HepG2 (cell line): ENCODE measurements around the gene CHML. TPM values are rescaled to one million over a fixed set of nuclear protein-coding genes. Genes with fewer than 3 reads are reported as not detected.
A peak's percentile ranks its signal among the peaks of the same experiment; 100 is the strongest.

Source experiments
- CBX2 ChIP-seq, 2 experiments: fragments of 200-600 bp in 1 of 2; sonication (generic); formaldehyde crosslinking in 1 of 2; IDR thresholded peaks; 2 replicates each; pipeline versions ENCODE4 v1.7.0 to v1.8.1; 2018 to 2022; ENCODE audit warnings: low read depth in 2 of 2, low read length in 1 of 2, mild to moderate bottlenecking in 1 of 2, missing genetic modification reagents in 1 of 2
- DNMT3B ChIP-seq: conservative IDR thresholded peaks from 2 replicates; pipeline ENCODE4 v1.6.1; 2016; ENCODE audit warnings: missing biosample characterization, control low read depth
- HMG20A ChIP-seq: IDR thresholded peaks from 2 replicates; pipeline ENCODE4 v1.6.1; 2016; ENCODE audit warnings: borderline replicate concordance
- HNF4A ChIP-seq: sonication (generic); formaldehyde crosslinking; IDR thresholded peaks from 2 replicates; pipeline ENCODE4 v1.4.0; 2020; ENCODE audit warnings: missing genetic modification reagents
- ISL2 ChIP-seq: sonication (generic); formaldehyde crosslinking; IDR thresholded peaks from 2 replicates; pipeline ENCODE4 v1.5.0; 2020; ENCODE audit warnings: missing genetic modification reagents
- ISX ChIP-seq: sonication (generic); formaldehyde crosslinking; conservative IDR thresholded peaks from 2 replicates; pipeline ENCODE4 v1.5.0; 2020; ENCODE audit warnings: missing genetic modification reagents
- KLF12 ChIP-seq: sonication (generic); formaldehyde crosslinking; IDR thresholded peaks from 2 replicates; pipeline ENCODE4 v1.4.0; 2020; ENCODE audit warnings: missing genetic modification reagents, borderline replicate concordance
- KMT2A ChIP-seq: sonication (generic); formaldehyde crosslinking; IDR thresholded peaks from 2 replicates; pipeline ENCODE4 v1.4.0; 2020; ENCODE audit warnings: missing genetic modification reagents
- NFE2L1 ChIP-seq: sonication (generic); formaldehyde crosslinking; IDR thresholded peaks from 2 replicates; pipeline ENCODE4 v1.4.0; 2020; ENCODE audit warnings: missing genetic modification reagents, mild to moderate bottlenecking, borderline replicate concordance
- SRY ChIP-seq: sonication (generic); formaldehyde crosslinking; IDR thresholded peaks from 2 replicates; pipeline ENCODE4 v1.8.0; 2022; ENCODE audit warnings: mild to moderate bottlenecking, missing genetic modification reagents
- STAT5B ChIP-seq: sonication (generic); formaldehyde crosslinking; IDR thresholded peaks from 2 replicates; pipeline ENCODE4 v1.4.0; 2020; ENCODE audit warnings: missing genetic modification reagents
- TAF15 ChIP-seq: fragments of 200-400 bp; formaldehyde crosslinking; IDR thresholded peaks from one replicate; pipeline ENCODE4 v1.6.1; 2018; ENCODE audit warnings: mild to moderate bottlenecking, low read depth, low read length; ENCODE audit not compliant: poor library complexity, severe bottlenecking
- ZNF121 ChIP-seq: sonication (generic); formaldehyde crosslinking; IDR thresholded peaks from 2 replicates; pipeline ENCODE4 v1.5.0; 2020; ENCODE audit warnings: mild to moderate bottlenecking, missing genetic modification reagents
- ZNF337 ChIP-seq: sonication (generic); formaldehyde crosslinking; IDR thresholded peaks from 2 replicates; pipeline ENCODE4 v1.5.1; 2020; ENCODE audit warnings: missing genetic modification reagents, low read depth, mild to moderate bottlenecking, borderline replicate concordance
- ZNF552 ChIP-seq: sonication (generic); formaldehyde crosslinking; IDR thresholded peaks from 2 replicates; pipeline ENCODE4 v1.9.0; 2022; ENCODE audit warnings: missing genetic modification reagents, mild to moderate bottlenecking, borderline replicate concordance
- ZNF589 ChIP-seq: sonication (generic); formaldehyde crosslinking; conservative IDR thresholded peaks from 2 replicates; pipeline ENCODE4 v1.8.0; 2022; ENCODE audit warnings: mild to moderate bottlenecking, moderate library complexity, missing genetic modification reagents
- ZNF644 ChIP-seq: IDR thresholded peaks from 2 replicates; pipeline ENCODE4 v1.6.1; 2016; ENCODE audit warnings: low read depth
- polyA plus RNA-seq, 8 experiments: library from polyadenylated mRNA; depleted of rRNA in 3 of 8; stranded (reverse) in 7 of 8; unstranded in 1 of 8; fragments of >200 nt; fragmentation: Illumina TruSeq in 4 of 8; extraction: Trizol in 4 of 8; gene quantifications; 2 replicates each; pipeline versions ENCODE4 v1.2.1 to v1.2.3, GENCODE V29; 2011 to 2016; ENCODE audit warnings: low read depth in 4 of 8, missing spikeins in 1 of 8, mixed read lengths in 1 of 8; ENCODE audit not compliant: insufficient read depth in 1 of 8
- total RNA-seq, 5 experiments: library from RNA; depleted of rRNA; stranded (reverse); fragments of >200 nt; fragmentation: Illumina TruSeq; extraction: Trizol; gene quantifications; 2 replicates each; pipeline ENCODE4 v1.2.3, GENCODE V29; 2016; ENCODE audit warnings: low read depth in 1 of 5
- TF ChIP-seq, protein P1 (sequence below): sonication (generic); formaldehyde crosslinking; IDR thresholded peaks from 2 replicates; pipeline ENCODE4 v1.5.1; 2020; ENCODE audit warnings: missing genetic modification reagents, mild to moderate bottlenecking, borderline replicate concordance
- TF ChIP-seq, protein P2 (sequence below): fragments of 450-650 bp; IDR thresholded peaks from 2 replicates; pipeline ENCODE4 v1.6.1; 2017
- TF ChIP-seq, protein P3 (sequence below): sonication (generic); formaldehyde crosslinking; IDR thresholded peaks from 2 replicates; pipeline ENCODE4 v1.4.0; 2020; ENCODE audit warnings: missing genetic modification reagents, mild to moderate bottlenecking, borderline replicate concordance
- TF ChIP-seq, protein P4 (sequence below): IDR thresholded peaks from 2 replicates; pipeline ENCODE4 v1.6.1; 2018; ENCODE audit warnings: missing genetic modification reagents
- TF ChIP-seq, protein P5 (sequence below): IDR thresholded peaks from 2 replicates; pipeline ENCODE4 v1.6.1; 2016; ENCODE audit warnings: missing biosample characterization, missing genetic modification reagents, low read depth

Gene CHML
- total and polyA plus RNA-seq, 2 of the 13 experiments (the other 11 are each of a cell fraction or from before 2014, with no cell fraction given), result 5.2 to 16.7 TPM

DNA sequence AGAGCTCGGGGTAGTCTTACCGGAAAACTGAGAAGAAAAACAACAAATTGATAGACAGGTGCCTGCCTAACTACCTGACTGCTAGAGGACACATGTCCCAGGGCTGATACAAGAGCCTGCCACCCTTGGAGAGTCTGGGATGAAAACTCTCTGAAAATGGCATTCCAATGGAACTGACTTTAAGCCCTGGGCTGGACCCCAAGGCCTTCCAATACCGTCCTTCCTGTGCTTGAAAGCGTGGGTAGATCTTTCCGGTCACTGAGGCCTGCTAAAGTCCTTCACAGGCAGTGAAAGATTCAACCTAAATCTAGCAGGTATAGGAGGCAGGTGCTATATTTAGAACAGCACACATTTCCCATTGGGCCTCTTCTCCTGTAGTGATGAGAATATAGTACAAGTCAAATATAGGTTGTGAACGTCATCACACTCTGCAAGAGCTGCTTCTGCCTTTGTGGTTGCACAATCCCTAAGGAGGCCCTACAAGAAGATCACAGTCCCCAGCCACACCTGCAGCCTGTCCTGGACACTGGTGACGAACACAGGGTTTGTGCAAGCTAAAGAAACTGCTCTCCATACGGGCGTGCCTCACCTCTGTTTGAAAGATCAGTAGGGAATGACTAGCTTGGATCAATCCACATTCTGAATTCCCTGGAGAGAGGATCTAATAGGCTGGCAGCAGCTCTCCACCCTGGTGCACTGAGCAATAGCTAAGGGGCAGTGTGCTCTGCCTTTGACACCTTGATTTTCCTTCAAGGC, 876 bp upstream of the CHML start (continued):
- no peak for TF ChIP-seq TAF15
- TF ChIP-seq KMT2A (CRISPR knock-in tag), result no peak
- TF ChIP-seq, protein P1, sequence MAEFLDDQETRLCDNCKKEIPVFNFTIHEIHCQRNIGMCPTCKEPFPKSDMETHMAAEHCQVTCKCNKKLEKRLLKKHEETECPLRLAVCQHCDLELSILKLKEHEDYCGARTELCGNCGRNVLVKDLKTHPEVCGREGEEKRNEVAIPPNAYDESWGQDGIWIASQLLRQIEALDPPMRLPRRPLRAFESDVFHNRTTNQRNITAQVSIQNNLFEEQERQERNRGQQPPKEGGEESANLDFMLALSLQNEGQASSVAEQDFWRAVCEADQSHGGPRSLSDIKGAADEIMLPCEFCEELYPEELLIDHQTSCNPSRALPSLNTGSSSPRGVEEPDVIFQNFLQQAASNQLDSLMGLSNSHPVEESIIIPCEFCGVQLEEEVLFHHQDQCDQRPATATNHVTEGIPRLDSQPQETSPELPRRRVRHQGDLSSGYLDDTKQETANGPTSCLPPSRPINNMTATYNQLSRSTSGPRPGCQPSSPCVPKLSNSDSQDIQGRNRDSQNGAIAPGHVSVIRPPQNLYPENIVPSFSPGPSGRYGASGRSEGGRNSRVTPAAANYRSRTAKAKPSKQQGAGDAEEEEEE, result no peak
- TF ChIP-seq ISX (CRISPR knock-in tag), result no peak
- TF ChIP-seq, protein P2, sequence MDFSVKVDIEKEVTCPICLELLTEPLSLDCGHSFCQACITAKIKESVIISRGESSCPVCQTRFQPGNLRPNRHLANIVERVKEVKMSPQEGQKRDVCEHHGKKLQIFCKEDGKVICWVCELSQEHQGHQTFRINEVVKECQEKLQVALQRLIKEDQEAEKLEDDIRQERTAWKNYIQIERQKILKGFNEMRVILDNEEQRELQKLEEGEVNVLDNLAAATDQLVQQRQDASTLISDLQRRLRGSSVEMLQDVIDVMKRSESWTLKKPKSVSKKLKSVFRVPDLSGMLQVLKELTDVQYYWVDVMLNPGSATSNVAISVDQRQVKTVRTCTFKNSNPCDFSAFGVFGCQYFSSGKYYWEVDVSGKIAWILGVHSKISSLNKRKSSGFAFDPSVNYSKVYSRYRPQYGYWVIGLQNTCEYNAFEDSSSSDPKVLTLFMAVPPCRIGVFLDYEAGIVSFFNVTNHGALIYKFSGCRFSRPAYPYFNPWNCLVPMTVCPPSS, result no peak
- TF ChIP-seq CBX2 (IDR thresholded peaks at IDR 0.05; ENCODE audit: low read depth, low read length), result no peak
- TF ChIP-seq CBX2 (CRISPR knock-in tag; IDR thresholded peaks at IDR 0.05; ENCODE audit: low read depth), result no peak
- no peak for TF ChIP-seq NFE2L1 (CRISPR knock-in tag)
- no peak for TF ChIP-seq ZNF337 (CRISPR knock-in tag)
- no peak for TF ChIP-seq DNMT3B (CRISPR knock-in tag)
- TF ChIP-seq ZNF589 (CRISPR knock-in tag), result no peak
- TF ChIP-seq, protein P3, sequence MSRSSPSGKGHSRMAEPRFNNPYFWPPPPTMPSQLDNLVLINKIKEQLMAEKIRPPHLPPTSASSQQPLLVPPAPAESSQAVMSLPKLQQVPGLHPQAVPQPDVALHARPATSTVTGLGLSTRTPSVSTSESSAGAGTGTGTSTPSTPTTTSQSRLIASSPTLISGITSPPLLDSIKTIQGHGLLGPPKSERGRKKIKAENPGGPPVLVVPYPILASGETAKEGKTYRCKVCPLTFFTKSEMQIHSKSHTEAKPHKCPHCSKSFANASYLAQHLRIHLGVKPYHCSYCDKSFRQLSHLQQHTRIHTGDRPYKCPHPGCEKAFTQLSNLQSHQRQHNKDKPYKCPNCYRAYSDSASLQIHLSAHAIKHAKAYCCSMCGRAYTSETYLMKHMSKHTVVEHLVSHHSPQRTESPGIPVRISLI (CRISPR knock-in tag), result no peak
- TF ChIP-seq ZNF644 (CRISPR knock-in tag), result no peak
- TF ChIP-seq STAT5B (CRISPR knock-in tag), result no peak
- TF ChIP-seq ZNF552 (CRISPR knock-in tag), result no peak
- no peak for TF ChIP-seq ISL2 (CRISPR knock-in tag)
- no peak for TF ChIP-seq KLF12 (CRISPR knock-in tag)
- 0 out of 2 replicates have a peak, but pooled peaks have one; percentile 33 for TF ChIP-seq HMG20A
- no peak for TF ChIP-seq ZNF121 (CRISPR knock-in tag)
- TF ChIP-seq, protein P4, sequence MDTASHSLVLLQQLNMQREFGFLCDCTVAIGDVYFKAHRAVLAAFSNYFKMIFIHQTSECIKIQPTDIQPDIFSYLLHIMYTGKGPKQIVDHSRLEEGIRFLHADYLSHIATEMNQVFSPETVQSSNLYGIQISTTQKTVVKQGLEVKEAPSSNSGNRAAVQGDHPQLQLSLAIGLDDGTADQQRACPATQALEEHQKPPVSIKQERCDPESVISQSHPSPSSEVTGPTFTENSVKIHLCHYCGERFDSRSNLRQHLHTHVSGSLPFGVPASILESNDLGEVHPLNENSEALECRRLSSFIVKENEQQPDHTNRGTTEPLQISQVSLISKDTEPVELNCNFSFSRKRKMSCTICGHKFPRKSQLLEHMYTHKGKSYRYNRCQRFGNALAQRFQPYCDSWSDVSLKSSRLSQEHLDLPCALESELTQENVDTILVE (CRISPR knock-in tag), result no peak
- TF ChIP-seq SRY (CRISPR knock-in tag), result no peak
- TF ChIP-seq, protein P5, sequence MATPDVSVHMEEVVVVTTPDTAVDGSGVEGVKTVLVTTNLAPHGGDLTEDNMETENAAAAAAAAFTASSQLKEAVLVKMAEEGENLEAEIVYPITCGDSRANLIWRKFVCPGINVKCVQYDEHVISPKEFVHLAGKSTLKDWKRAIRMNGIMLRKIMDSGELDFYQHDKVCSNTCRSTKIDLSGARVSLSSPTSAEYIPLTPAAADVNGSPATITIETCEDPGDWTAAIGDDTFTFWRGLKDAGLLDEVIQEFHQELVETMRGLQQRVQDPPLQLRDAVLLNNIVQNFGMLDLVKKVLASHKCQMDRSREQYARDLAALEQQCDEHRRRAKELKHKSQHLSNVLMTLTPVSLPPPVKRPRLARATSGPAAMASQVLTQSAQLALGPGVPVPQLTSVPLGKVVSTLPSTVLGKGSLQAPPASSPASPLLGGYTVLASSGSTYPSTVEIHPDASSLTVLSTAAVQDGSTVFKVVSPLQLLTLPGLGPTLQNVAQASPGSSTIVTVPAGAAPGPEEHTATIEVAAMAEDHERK (CRISPR knock-in tag), result no peak
- no peak for TF ChIP-seq HNF4A (CRISPR knock-in tag)
